B cell (primary cell): Measurements from ENCODE around the gene SUSD4. TPM values are rescaled to one million over a fixed set of nuclear protein-coding genes. Genes with fewer than 3 reads are reported as not detected.

Experiments
- ATAC-seq: fragments of 200-7000 bp; cut with Tn5 transposase; one replicate; pipeline ENCODE4 v1.10.0; 2021; ENCODE audit warnings: low read depth, mild to moderate bottlenecking, moderate number of reproducible peaks, moderate library complexity
- CTCF ChIA-PET: fragments of 350-600 bp; sonication (Branson Sonifier 250); formaldehyde crosslinking; loops from one replicate; lab custom pipeline; 2021; ENCODE audit warnings: antibody characterized with exemption, inconsistent platforms; lab: Charles Lee
- POLR2A ChIA-PET: fragments of 350-600 bp; sonication (Branson Sonifier 250); formaldehyde crosslinking; loops from one replicate; lab custom pipeline; 2021; ENCODE audit warnings: antibody characterized with exemption; lab: Charles Lee
- DNase-seq: peaks from one replicate; pipeline ENCODE4 v3.0.0; 2013
- H2AFZ ChIP-seq: 2 replicates; pipeline ENCODE4 v1.6.1; 2012; ENCODE audit warnings: mild to moderate bottlenecking, low read depth, low read length; ENCODE audit not compliant: insufficient read depth, poor library complexity, severe bottlenecking
- H3K27ac ChIP-seq, 2 donors: 1 replicate in 1 of 2; 2 replicates in 1 of 2; pipeline ENCODE4 v1.5.1; 2012 to 2013; ENCODE audit warnings: low read length in 2 of 2, mild to moderate bottlenecking in 2 of 2, moderate library complexity in 1 of 2
- H3K27me3 ChIP-seq, 4 experiments: fragments of 200-600 bp in 1 of 4; sonication (generic) in 1 of 4; replicated peaks in 1 of 4; 1 replicate in 2 of 4; 2 replicates in 2 of 4; pipeline versions ENCODE4 v1.6.1 to v1.7.0; 2013 to 2016; ENCODE audit warnings: low read length in 3 of 4, mild to moderate bottlenecking in 2 of 4, mixed read lengths in 1 of 4, moderate library complexity in 1 of 4; ENCODE audit not compliant: insufficient read depth in 4 of 4, control insufficient read depth in 3 of 4; ENCODE audit errors: control extremely low read depth in 1 of 4
- H3K36me3 ChIP-seq, 2 experiments: replicated peaks in 1 of 2; 1 replicate in 1 of 2; 2 replicates in 1 of 2; pipeline versions ENCODE4 v1.6.1 to v1.7.1; 2013; ENCODE audit warnings: low read length in 1 of 2; ENCODE audit not compliant: insufficient read depth in 2 of 2, control insufficient read depth in 1 of 2; ENCODE audit errors: control extremely low read depth in 1 of 2, extremely low read depth in 1 of 2
- H3K4me1 ChIP-seq, 2 donors: fragments of 200-600 bp in 1 of 2; sonication (generic) in 1 of 2; 1 replicate in 1 of 2; 2 replicates in 1 of 2; pipeline versions ENCODE4 v1.5.1 to v1.6.1; 2013 to 2017; ENCODE audit warnings: low read length in 2 of 2; ENCODE audit not compliant: control insufficient read depth in 2 of 2, insufficient read depth in 2 of 2
- H3K4me2 ChIP-seq: replicated peaks from 2 replicates; pipeline ENCODE3; 2012; ENCODE audit warnings: mild to moderate bottlenecking, low read depth, low read length; ENCODE audit not compliant: poor library complexity, severe bottlenecking
- H3K4me3 ChIP-seq, 5 experiments: fragments of 200-600 bp in 1 of 5; sonication (generic) in 1 of 5; 1 replicate in 3 of 5; 2 replicates in 2 of 5; pipeline versions ENCODE4 v1.5.1 to v1.7.0; 2011 to 2016; ENCODE audit warnings: low read length in 4 of 5, mild to moderate bottlenecking in 4 of 5, low read depth in 2 of 5, control low read depth in 1 of 5, moderate library complexity in 1 of 5; ENCODE audit not compliant: insufficient read depth in 1 of 5; ENCODE audit errors: control extremely low read depth in 1 of 5, extremely low read depth in 1 of 5
- H3K79me2 ChIP-seq: fragments of 200-600 bp; sonication (generic); one replicate; pipeline ENCODE4 v1.6.0; 2016; ENCODE audit warnings: low read length; ENCODE audit not compliant: control insufficient read depth, insufficient read depth
- H3K9ac ChIP-seq: fragments of 200-600 bp; sonication (generic); 2 replicates; pipeline ENCODE4 v1.6.1; 2017; ENCODE audit warnings: mild to moderate bottlenecking, low read length, moderate library complexity
- H3K9me3 ChIP-seq, 3 donors: one replicate each; pipeline versions ENCODE4 v1.6.1 to v1.7.1; 2013; ENCODE audit warnings: low read length in 2 of 3; ENCODE audit not compliant: control insufficient read depth in 2 of 3, insufficient read depth in 1 of 3; ENCODE audit errors: control extremely low read depth in 1 of 3
- H4K20me1 ChIP-seq: 2 replicates; pipeline ENCODE4 v1.6.0; 2012; ENCODE audit warnings: mild to moderate bottlenecking, low read length; ENCODE audit not compliant: insufficient read depth, control insufficient read depth, poor library complexity, severe bottlenecking
- H3K27ac Mint-ChIP-seq: one replicate; pipeline ENCODE4 v1.8.0; 2021; ENCODE audit warnings: mixed read lengths
- H3K27me3 Mint-ChIP-seq: one replicate; pipeline ENCODE4 v1.8.0; 2021; ENCODE audit warnings: mixed read lengths
- H3K4me1 Mint-ChIP-seq: one replicate; pipeline ENCODE4 v1.8.0; 2021; ENCODE audit warnings: mixed read lengths
- H3K4me3 Mint-ChIP-seq: one replicate; pipeline ENCODE4 v1.8.0; 2021; ENCODE audit warnings: mixed read lengths
- H3K9me3 Mint-ChIP-seq: one replicate; pipeline ENCODE4 v1.8.0; 2022; ENCODE audit warnings: mixed read lengths; ENCODE audit not compliant: insufficient read depth
- CTCF ChIP-seq: fragments of 200-600 bp; IDR thresholded peaks from one replicate; pipeline ENCODE4 v1.8.0; 2022; ENCODE audit warnings: antibody characterized with exemption, mild to moderate bottlenecking
- EZH2 ChIP-seq: IDR thresholded peaks from 2 replicates; pipeline ENCODE4 v1.6.1; 2012; ENCODE audit warnings: borderline replicate concordance, low read depth, mild to moderate bottlenecking, moderate library complexity, low read length; ENCODE audit not compliant: insufficient read depth, poor library complexity, severe bottlenecking
- WGBS: methylation state at CpG from one replicate; pipeline ENCODE4 v1.1.5; 2013; ENCODE audit warnings: missing lambda C conversion rate; ENCODE audit not compliant: insufficient coverage; 5-methylcytosine and 5-hydroxymethylcytosine counted together
- intact Hi-C: fragments of 100-400 bp; cut with micrococcal nuclease; formaldehyde crosslinking; loops from one replicate; pipeline ENCODE4 v1.10.0; 2022
- polyA plus RNA-seq: library from polyadenylated mRNA; depleted of rRNA; stranded (reverse); fragments of >200 nt; gene quantifications from 2 replicates; pipeline ENCODE4 v1.2.3, GENCODE V29; 2012
- total RNA-seq, 2 donors: library from RNA; stranded (reverse); fragments of 120-200 nt in 1 of 2; gene quantifications; 1 replicate in 1 of 2; 2 replicates in 1 of 2; pipeline versions ENCODE4 v1.2.3 to v1.2.4, GENCODE V29; 2013 to 2022

Gene SUSD4
- total and polyA plus RNA-seq, 2 donors (not counting 1 experiment from before 2014, with no cell fraction given), result 0.13 TPM; not detected in 1

GRCh38 chr1:223326776-223327175, 37.2 kb downstream of the SUSD4 start:
- WGBS, result no CpG with 5 or more reads among the region's 1 CpG
- Mint-ChIP-seq H3K4me1 (no peaks in the 10 kb centered on the region), H3K4me3 (no peak overlapping the region)

More at GRCh38 chr1:223326776-223327175, 37.2 kb downstream of the SUSD4 start:
- Histone ChIP-seq H3K4me2 (no peak overlapping the region), H3K4me1 (no peaks in the 10 kb centered on the region), H2AFZ (no peak overlapping the region), H3K27me3 (peaks cover 0 to 8% (median 1%) of the 10 kb centered on the region in 4 experiments), H3K36me3 (no peaks in the 10 kb centered on the region), H4K20me1 (no peaks in the 10 kb centered on the region), H3K9ac (no peak overlapping the region), H3K79me2 (no peaks in the 10 kb centered on the region), H3K9me3 (no peaks in the 10 kb centered on the region), H3K27ac (no peak overlapping the region), H3K4me3 (no peak overlapping the region)
- CTCF ChIA-PET, result no interaction called here
- POLR2A ChIA-PET, result no interaction called here
- Mint-ChIP-seq H3K27ac (no peak overlapping the region), H3K27me3 (peaks cover 20% of the 10 kb centered on the region), H3K9me3 (no peaks in the 10 kb centered on the region)
- DNase-seq (no peak), ATAC-seq (no peak)
- TF ChIP-seq CTCF (no peak), EZH2 (no peak)
- intact Hi-C loops, result no loop called here
